K562 (cell line): ENCODE results near the gene GRM2. TPM values are rescaled to one million over a fixed set of nuclear protein-coding genes. Genes with fewer than 3 reads are reported as not detected.

Source experiments
- ARID1B ChIP-seq: fragments of 450-650 bp; IDR thresholded peaks from 2 replicates; pipeline ENCODE4 v1.6.1; 2016; ENCODE audit warnings: antibody characterized with exemption, mild to moderate bottlenecking, inconsistent platforms
- CREB1 ChIP-seq, 2 experiments: sonication (generic) in 1 of 2; formaldehyde crosslinking in 1 of 2; IDR thresholded peaks; 2 replicates each; pipeline versions ENCODE4 v1.6.1 to v1.8.0; 2012 to 2022; ENCODE audit warnings: inconsistent platforms in 1 of 2, mild to moderate bottlenecking in 1 of 2, missing genetic modification reagents in 1 of 2, moderate library complexity in 1 of 2
- DNMT1 ChIP-seq: fragments of 450-650 bp; IDR thresholded peaks from 2 replicates; pipeline ENCODE4 v1.6.1; 2016; ENCODE audit warnings: antibody characterized with exemption, mild to moderate bottlenecking
- ERF ChIP-seq: fragments of 450-650 bp; formaldehyde crosslinking; IDR thresholded peaks from 2 replicates; pipeline ENCODE4 v1.4.0; 2020; ENCODE audit warnings: mild to moderate bottlenecking, mixed read lengths
- HDAC6 ChIP-seq: IDR thresholded peaks from 2 replicates; pipeline ENCODE4 v1.6.1; 2012; ENCODE audit warnings: low read depth, mild to moderate bottlenecking, control low read depth, inconsistent platforms, low read length, moderate library complexity
- HIVEP1 ChIP-seq: fragments of 250-450 bp; sonication (Bioruptor Pico); IDR thresholded peaks from 2 replicates; pipeline ENCODE4 v1.4.0; 2020; ENCODE audit warnings: mild to moderate bottlenecking
- HLTF ChIP-seq: fragments of 450-650 bp; IDR thresholded peaks from 2 replicates; pipeline ENCODE4 v1.6.1; 2016
- KLF13 ChIP-seq: fragments of 450-650 bp; IDR thresholded peaks from 2 replicates; pipeline ENCODE4 v1.6.1; 2016; ENCODE audit warnings: missing genetic modification characterization, low read depth, mild to moderate bottlenecking, missing compliant biosample characterization, moderate library complexity, borderline replicate concordance
- L3MBTL2 ChIP-seq: fragments of 450-650 bp; IDR thresholded peaks from 2 replicates; pipeline ENCODE4 v1.6.1; 2016; ENCODE audit warnings: mild to moderate bottlenecking, moderate library complexity
- MAFF ChIP-seq: IDR thresholded peaks from 2 replicates; pipeline ENCODE4 v1.6.1; 2012; ENCODE audit warnings: low read length, improper control_type of control experiment
- NFE2 ChIP-seq: IDR thresholded peaks from 2 replicates; pipeline ENCODE4 v1.6.1; 2014; ENCODE audit warnings: antibody characterized with exemption, low read depth
- POLR2B ChIP-seq: fragments of 450-650 bp; IDR thresholded peaks from 2 replicates; pipeline ENCODE4 v1.6.1; 2018; ENCODE audit warnings: low read depth; ENCODE audit not compliant: partially characterized antibody
- RAD21 ChIP-seq, 2 experiments: fragments of 250-450 bp in 1 of 2; fragments of 450-650 bp in 1 of 2; sonication (Bioruptor Pico) in 1 of 2; formaldehyde crosslinking in 1 of 2; IDR thresholded peaks in 1 of 2; conservative IDR thresholded peaks in 1 of 2; 2 replicates each; pipeline versions ENCODE4 v1.4.0 to v1.8.0; 2020 to 2022; ENCODE audit warnings: mild to moderate bottlenecking in 2 of 2, moderate library complexity in 1 of 2
- RBM22 ChIP-seq: fragments of 200-400 bp; formaldehyde crosslinking; IDR thresholded peaks from 2 replicates; pipeline ENCODE4 v1.6.1; 2018; ENCODE audit warnings: low read length, low read depth; ENCODE audit not compliant: poor library complexity, severe bottlenecking
- ZEB2 ChIP-seq: fragments of 450-650 bp; IDR thresholded peaks from 2 replicates; pipeline ENCODE4 v1.6.1; 2016
- ZNF165 ChIP-seq: fragments of 250-450 bp; sonication (Bioruptor Pico); IDR thresholded peaks from 2 replicates; pipeline ENCODE4 v1.4.0; 2020; ENCODE audit warnings: borderline replicate concordance
- ZNF174 ChIP-seq: fragments of 250-450 bp; sonication (Bioruptor Pico); IDR thresholded peaks from 2 replicates; pipeline ENCODE4 v1.4.0; 2020; ENCODE audit warnings: mild to moderate bottlenecking
- polyA plus RNA-seq, 8 experiments: library from polyadenylated mRNA; depleted of rRNA in 4 of 8; stranded (reverse) in 5 of 8; unstranded in 3 of 8; fragments of >200 nt; fragmentation: Nextera tagmentation in 2 of 8; fragmentation: Illumina TruSeq in 1 of 8; extraction: Ambion mirVana in 2 of 8; extraction: Trizol in 1 of 8; gene quantifications; 2 replicates each; pipeline versions ENCODE4 v1.2.1 to v1.2.3, GENCODE V29; 2011 to 2014; ENCODE audit warnings: inconsistent platforms in 1 of 8, missing spikeins in 1 of 8
- total RNA-seq, 7 experiments: library from RNA; depleted of rRNA in 6 of 7; stranded (reverse); fragments of >200 nt in 6 of 7; fragmentation: Illumina TruSeq in 2 of 7; extraction: Trizol in 2 of 7; gene quantifications; 2 replicates each; pipeline versions ENCODE4 v1.2.1 to v1.2.3, GENCODE V29; 2011 to 2021; ENCODE audit warnings: low replicate concordance in 1 of 7
- TF ChIP-seq, protein P1 (sequence below): fragments of 250-450 bp; sonication (Bioruptor Pico); IDR thresholded peaks from 2 replicates; pipeline ENCODE4 v1.4.0; 2020
- TF ChIP-seq, protein P2 (sequence below): conservative IDR thresholded peaks from 2 replicates; pipeline ENCODE4 v1.6.1; 2011; ENCODE audit warnings: low read depth, mild to moderate bottlenecking, low read length; ENCODE audit not compliant: control insufficient read depth
- TF ChIP-seq, protein P3 (sequence below): sonication (generic); formaldehyde crosslinking; IDR thresholded peaks from 2 replicates; pipeline ENCODE4 v1.8.0; 2022; ENCODE audit warnings: mild to moderate bottlenecking, missing genetic modification reagents, borderline replicate concordance
- TF ChIP-seq, protein P4 (sequence below): IDR thresholded peaks from 3 replicates; pipeline ENCODE4 v1.6.1; 2011; ENCODE audit warnings: borderline replicate concordance, mild to moderate bottlenecking; ENCODE audit not compliant: insufficient read length, insufficient read depth

The GRM2 gene
- total and polyA plus RNA-seq, 9 of the 15 experiments (the other 6 are each of a cell fraction or from before 2014, with no cell fraction given), result not detected

DNA sequence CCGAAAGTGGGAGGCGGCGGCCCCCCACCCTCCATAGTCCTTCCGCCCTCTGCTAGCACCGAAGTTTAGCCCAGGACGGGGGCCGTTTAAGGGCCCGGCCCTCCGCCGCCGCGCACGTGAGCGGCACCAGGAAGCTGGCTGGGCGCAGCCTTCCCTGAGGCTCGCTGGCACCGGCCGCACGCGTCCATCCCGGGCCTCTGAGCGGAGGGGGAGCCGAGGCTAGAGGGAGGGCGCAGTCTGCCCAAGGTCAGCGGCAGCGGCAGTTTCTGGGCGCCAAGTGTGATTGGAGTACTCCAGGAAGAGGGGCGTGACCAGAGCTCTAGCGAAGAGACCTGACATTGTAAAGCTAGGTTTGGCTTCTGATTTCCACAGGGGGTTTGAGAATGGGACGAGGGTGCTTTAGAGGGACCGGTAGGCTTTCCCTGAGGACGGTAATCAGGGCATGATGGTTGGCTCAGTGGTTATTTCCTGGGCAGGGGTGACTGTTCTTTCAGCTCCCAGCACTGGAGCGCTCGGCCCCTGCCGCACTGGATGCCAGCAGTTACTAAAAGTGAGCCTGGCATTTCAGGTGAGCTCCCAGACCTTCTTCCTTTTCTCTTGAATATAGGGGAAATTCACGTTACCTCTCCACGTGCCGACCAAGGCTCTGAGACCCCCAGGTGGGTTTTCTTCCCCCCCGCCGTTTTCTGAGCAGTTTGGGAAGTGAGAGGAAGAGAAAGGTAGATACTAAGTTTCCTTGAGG lies 35.0 kb upstream of the GRM2 start (continued):
- TF ChIP-seq, protein P1, sequence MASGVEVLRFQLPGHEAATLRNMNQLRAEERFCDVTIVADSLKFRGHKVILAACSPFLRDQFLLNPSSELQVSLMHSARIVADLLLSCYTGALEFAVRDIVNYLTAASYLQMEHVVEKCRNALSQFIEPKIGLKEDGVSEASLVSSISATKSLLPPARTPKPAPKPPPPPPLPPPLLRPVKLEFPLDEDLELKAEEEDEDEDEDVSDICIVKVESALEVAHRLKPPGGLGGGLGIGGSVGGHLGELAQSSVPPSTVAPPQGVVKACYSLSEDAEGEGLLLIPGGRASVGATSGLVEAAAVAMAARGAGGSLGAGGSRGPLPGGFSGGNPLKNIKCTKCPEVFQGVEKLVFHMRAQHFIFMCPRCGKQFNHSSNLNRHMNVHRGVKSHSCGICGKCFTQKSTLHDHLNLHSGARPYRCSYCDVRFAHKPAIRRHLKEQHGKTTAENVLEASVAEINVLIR (CRISPR knock-in tag), result no peak
- TF ChIP-seq CREB1 (IDR thresholded peaks at IDR 0.05), result no peak
- TF ChIP-seq CREB1 (CRISPR knock-in tag; IDR thresholded peaks at IDR 0.05), result no peak
- TF ChIP-seq ERF, result no peak
- TF ChIP-seq ZEB2, result no peak
- no peak for TF ChIP-seq RAD21 (CRISPR knock-in tag; conservative IDR thresholded peaks at IDR 0.05 in 1 of 2, IDR thresholded peaks at IDR 0.05 in 1 of 2)
- TF ChIP-seq, protein P2, sequence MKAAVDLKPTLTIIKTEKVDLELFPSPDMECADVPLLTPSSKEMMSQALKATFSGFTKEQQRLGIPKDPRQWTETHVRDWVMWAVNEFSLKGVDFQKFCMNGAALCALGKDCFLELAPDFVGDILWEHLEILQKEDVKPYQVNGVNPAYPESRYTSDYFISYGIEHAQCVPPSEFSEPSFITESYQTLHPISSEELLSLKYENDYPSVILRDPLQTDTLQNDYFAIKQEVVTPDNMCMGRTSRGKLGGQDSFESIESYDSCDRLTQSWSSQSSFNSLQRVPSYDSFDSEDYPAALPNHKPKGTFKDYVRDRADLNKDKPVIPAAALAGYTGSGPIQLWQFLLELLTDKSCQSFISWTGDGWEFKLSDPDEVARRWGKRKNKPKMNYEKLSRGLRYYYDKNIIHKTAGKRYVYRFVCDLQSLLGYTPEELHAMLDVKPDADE, result no peak
- TF ChIP-seq, protein P3, sequence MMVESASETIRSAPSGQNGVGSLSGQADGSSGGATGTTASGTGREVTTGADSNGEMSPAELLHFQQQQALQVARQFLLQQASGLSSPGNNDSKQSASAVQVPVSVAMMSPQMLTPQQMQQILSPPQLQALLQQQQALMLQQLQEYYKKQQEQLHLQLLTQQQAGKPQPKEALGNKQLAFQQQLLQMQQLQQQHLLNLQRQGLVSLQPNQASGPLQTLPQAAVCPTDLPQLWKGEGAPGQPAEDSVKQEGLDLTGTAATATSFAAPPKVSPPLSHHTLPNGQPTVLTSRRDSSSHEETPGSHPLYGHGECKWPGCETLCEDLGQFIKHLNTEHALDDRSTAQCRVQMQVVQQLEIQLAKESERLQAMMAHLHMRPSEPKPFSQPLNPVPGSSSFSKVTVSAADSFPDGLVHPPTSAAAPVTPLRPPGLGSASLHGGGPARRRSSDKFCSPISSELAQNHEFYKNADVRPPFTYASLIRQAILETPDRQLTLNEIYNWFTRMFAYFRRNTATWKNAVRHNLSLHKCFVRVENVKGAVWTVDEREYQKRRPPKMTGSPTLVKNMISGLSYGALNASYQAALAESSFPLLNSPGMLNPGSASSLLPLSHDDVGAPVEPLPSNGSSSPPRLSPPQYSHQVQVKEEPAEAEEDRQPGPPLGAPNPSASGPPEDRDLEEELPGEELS (CRISPR knock-in tag), result no peak
- TF ChIP-seq HLTF, result no peak
- TF ChIP-seq ZNF174 (CRISPR knock-in tag), result no peak
- TF ChIP-seq RBM22, result no peak
- TF ChIP-seq ZNF165 (CRISPR knock-in tag), result no peak
- TF ChIP-seq, protein P4, sequence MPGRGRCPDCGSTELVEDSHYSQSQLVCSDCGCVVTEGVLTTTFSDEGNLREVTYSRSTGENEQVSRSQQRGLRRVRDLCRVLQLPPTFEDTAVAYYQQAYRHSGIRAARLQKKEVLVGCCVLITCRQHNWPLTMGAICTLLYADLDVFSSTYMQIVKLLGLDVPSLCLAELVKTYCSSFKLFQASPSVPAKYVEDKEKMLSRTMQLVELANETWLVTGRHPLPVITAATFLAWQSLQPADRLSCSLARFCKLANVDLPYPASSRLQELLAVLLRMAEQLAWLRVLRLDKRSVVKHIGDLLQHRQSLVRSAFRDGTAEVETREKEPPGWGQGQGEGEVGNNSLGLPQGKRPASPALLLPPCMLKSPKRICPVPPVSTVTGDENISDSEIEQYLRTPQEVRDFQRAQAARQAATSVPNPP, result no peak
- TF ChIP-seq HIVEP1, result no peak
- no peak for TF ChIP-seq KLF13 (tag)
- no peak for TF ChIP-seq DNMT1
- TF ChIP-seq NFE2, result no peak
- no peak for TF ChIP-seq MAFF
- no peak for TF ChIP-seq ARID1B
- no peak for TF ChIP-seq HDAC6
- TF ChIP-seq L3MBTL2, result peak; percentile 19; the same call in 1 of the 2 replicates
- TF ChIP-seq POLR2B, result no peak
